Measurements from ENCODE around the gene FMNL1.

DNA sequence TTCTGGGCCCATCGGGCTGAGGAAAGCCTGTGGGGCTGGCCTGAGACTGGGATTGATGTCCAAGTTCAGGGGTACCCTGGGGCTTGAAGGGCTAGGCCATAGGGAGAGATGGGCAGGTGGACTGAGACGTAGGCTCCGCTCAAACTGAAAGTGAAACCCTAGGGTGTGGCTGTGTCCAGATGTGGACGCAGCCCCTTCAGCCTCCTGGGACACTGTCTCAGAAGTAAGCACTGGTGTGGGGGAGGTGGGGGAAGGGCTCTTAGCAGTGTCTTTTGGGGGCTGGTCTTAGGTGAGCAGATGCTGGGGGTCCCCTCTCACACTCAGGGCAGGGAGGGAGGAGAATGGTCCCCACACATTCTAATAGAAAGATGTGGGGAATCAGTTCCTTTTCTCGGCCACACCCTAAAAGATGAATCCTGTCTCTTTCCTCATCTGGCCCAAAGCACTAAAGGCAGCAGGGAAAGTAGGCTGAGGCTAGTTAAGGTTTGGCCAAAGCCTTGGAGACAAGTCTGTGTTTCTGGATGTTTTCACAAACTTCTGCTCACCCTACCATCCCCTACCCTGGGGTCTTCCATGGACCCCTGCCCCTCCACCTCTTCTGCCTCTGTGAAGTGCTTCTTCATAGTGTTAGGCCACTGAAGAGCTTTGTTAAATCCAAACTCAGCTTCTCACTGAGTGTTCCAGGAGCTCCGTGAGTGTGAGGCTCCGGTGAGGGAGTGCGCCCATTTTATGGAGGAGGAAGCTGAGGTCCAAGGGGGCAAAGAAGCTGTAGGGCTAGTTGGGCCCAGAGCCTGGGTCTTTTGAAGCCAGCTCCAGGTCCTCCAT lies 5.6 kb downstream of the FMNL1 start:
- TF ChIP-seq, protein P1, sequence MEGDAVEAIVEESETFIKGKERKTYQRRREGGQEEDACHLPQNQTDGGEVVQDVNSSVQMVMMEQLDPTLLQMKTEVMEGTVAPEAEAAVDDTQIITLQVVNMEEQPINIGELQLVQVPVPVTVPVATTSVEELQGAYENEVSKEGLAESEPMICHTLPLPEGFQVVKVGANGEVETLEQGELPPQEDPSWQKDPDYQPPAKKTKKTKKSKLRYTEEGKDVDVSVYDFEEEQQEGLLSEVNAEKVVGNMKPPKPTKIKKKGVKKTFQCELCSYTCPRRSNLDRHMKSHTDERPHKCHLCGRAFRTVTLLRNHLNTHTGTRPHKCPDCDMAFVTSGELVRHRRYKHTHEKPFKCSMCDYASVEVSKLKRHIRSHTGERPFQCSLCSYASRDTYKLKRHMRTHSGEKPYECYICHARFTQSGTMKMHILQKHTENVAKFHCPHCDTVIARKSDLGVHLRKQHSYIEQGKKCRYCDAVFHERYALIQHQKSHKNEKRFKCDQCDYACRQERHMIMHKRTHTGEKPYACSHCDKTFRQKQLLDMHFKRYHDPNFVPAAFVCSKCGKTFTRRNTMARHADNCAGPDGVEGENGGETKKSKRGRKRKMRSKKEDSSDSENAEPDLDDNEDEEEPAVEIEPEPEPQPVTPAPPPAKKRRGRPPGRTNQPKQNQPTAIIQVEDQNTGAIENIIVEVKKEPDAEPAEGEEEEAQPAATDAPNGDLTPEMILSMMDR (IDR thresholded peaks at IDR 0.05) = no peak
- no peak for TF ChIP-seq POLR2A (IDR thresholded peaks at IDR 0.05)
